Choroid plexus epithelial cell (primary cell): Measurements from ENCODE around the gene CUL7.
A peak's percentile ranks its signal among the peaks of the same experiment; 100 is the strongest.
"Not testable (repeated sequence)": the region's sequence is repeated elsewhere in the genome, so short reads cannot be mapped to it uniquely, and the experiment has no call there.

ENCODE experiments used
- DNase-seq: peaks from one replicate; pipeline ENCODE4 v3.0.0-alpha.2; 2010; ENCODE audit warnings: low read depth
- H3K4me3 ChIP-seq: 2 replicates; pipeline ENCODE4 v1.5.1; 2011; ENCODE audit warnings: low read depth, mild to moderate bottlenecking, control low read depth, low read length, moderate library complexity
- TF ChIP-seq, protein P1 (sequence below): conservative IDR thresholded peaks from 2 replicates; pipeline ENCODE4 v1.5.1; 2011; ENCODE audit warnings: low read depth, mild to moderate bottlenecking, control low read depth, inconsistent platforms, low read length, moderate library complexity

CUL7 gene

DNA sequence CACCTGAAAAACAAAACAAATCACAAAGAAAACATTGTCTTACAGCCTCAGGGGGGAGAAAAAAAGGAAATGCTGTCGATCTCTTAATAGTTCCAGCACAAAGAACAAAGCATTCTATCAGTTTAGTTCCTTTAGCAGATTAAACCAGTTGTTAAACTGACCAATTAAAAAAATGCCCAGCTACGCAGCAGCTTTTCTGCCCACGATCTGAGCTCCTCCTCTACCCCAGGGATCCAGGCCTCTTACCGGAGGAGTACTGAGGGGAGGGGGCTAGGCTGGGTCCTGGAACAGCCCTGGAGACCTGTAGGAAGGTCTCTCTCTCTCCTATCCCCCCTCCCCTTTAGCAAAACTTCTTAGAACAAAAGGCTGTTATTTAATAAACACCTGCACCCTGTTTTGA is 35.8 kb upstream of the CUL7 start:
- no peak for DNase-seq
- TF ChIP-seq, protein P1, sequence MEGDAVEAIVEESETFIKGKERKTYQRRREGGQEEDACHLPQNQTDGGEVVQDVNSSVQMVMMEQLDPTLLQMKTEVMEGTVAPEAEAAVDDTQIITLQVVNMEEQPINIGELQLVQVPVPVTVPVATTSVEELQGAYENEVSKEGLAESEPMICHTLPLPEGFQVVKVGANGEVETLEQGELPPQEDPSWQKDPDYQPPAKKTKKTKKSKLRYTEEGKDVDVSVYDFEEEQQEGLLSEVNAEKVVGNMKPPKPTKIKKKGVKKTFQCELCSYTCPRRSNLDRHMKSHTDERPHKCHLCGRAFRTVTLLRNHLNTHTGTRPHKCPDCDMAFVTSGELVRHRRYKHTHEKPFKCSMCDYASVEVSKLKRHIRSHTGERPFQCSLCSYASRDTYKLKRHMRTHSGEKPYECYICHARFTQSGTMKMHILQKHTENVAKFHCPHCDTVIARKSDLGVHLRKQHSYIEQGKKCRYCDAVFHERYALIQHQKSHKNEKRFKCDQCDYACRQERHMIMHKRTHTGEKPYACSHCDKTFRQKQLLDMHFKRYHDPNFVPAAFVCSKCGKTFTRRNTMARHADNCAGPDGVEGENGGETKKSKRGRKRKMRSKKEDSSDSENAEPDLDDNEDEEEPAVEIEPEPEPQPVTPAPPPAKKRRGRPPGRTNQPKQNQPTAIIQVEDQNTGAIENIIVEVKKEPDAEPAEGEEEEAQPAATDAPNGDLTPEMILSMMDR, result no peak
- no peak overlapping the region for H3K4me3 ChIP-seq

DNA sequence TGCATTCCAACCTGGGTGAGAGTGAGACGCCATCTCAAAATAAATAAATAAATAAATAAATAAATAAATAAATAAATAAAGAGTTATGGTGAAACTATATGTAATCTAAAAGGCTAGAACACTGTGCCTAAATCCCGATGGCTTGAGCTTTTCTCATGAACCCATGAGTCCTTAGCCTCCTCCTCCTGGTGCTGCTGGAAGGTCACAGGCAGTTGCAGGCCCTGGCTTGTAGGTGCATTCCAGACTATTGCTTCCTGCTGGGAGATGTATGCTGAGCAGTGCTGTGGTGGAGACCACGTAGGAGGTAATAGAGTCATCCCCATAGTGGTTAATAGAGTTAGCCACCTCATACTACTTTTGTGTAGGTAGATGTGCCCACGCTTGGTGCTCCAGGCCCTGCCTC is 35.0 kb upstream of the CUL7 start:
- DNase-seq, result peak; percentile 84
- H3K4me3 ChIP-seq, result no peak overlapping the region
- TF ChIP-seq, protein P1, result no peak

DNA sequence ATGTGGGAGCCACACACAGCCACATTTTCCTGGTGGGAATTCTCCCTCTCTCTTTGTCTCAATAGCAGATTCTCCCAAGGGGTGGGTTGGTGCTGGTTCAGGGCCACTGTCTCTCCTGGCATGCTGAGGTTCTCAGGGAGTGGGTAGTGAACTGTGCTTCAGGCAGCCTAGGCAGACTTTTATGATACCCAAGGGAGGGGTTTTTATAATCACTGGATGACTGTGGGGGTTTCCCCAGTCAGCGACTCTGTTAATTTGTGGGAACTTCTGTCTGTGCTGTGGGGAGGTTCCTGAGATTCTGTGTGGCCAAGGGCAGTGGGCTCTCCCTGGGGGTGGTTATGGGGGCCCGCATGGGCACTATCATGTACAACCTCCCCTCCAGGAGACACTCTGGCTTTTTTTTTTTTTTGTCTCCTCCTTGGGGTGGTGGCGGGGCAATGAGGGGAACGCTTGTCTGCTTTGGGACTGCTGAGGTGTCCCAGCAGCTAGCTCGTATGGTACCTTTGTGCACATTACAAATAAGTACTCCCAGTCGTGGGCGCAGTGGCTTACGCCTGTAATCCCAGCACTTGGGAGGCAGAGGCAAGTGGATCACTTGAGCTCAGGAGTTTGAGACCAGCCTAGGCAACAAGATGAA is 32.5 kb upstream of the CUL7 start:
- TF ChIP-seq, protein P1, result no peak
- DNase-seq, result no peak
- H3K4me3 ChIP-seq, result no peak overlapping the region

DNA sequence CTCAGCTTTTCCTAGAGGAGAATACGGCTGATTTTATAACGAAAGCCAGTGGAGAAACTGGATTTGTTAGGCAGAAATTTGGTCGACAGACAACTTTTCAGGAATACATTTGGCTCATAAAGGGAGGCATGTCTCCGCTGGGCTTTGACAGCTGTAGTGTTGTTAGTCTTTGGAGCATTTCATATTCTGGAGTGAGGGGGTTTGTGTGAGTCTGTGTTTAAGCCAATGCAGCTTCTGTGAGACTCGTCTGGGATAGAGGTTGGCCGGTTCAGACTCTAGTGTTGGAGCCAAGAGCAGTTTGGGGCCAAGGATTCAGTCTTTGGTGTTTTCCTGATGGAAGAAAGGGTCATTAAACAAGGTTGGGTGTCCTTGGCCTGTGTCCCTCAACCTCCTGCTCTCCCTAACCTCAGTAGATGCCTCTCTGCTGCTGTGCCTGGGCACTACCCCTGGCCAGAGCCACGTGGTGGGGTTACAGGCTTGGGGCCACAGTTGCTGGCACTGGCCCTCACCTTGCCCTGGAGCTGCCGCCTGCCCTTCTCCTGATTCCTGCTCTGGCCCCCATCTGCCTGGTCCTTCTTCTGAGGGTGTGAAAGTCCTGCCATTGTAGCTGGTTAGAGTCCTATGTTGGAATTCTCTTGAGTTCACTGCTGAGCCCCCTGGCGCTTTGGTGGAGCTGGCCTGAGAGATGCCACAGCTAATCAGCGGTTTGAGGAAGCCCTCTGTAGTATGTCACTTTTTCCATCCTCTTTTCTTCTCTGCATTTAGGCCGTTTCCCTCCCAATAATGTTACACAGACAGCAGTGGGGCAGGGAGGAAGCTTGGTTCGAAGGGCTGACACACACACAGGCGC is 29.4 kb upstream of the CUL7 start:
- no peak overlapping the region for H3K4me3 ChIP-seq
- TF ChIP-seq, protein P1, result no peak
- DNase-seq, result no peak

DNA sequence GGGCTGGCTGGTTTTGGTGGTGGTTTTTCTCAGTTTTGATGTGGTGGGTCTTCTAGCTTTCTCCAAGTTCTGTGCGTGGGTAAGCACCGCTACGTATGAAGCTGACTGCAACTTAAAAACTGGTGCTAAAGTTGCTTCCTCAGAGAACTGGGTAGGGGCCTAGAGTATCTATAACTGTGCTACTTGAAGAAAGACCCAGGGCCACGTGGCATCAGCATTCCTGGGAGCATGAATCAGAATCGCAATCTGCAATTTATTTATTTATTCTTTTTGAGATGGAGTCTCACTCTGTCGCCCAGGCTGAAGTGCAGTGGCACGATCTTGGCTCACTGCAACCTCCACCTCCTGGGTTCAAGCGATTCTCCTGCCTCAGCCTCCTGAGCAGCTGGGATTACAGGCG is 28.3 kb upstream of the CUL7 start:
- not testable (repeated sequence) for H3K4me3 ChIP-seq
- peak; percentile 66 for DNase-seq

DNA sequence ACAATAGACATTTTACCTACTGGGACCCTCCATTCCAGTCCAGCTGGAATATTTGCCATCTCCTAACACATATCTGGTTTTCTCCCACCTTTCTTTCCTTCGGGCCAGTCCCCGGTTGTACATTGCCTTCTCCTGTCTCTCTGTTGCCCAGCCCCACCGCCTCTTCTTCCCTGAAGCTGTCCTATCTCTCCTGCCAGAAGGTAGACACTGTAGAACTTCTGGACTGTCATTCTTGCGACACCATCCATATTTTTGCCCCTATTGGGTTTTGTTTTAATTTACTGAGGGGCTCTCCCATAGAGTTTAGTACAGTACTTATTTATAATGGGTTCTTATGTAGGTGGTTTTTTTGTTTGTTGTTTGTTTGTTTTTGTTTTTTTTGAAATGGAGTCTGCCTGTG is 27.4 kb upstream of the CUL7 start:
- TF ChIP-seq, protein P1, result no peak
- DNase-seq, result no peak
- no peak overlapping the region for H3K4me3 ChIP-seq

DNA sequence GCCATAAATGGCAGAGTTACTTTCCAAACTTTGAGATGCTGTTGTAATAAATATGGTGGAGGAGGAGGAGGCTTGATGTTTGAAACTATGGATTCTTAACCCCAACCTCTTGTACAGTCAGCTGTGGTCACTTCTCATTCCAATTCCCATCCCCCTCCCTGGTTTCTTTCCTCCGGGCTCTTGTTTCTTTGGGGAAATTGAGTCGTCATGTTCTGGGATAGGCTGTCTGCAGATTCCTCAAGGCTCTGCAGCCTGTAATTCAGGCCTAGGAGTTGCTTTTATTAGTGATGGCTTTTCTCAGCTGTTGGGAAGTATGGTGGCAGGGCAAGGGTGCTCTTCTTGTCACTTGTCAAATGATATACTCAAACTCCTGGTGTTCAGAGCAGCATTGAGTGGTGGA is 25.0 kb upstream of the CUL7 start:
- DNase-seq, result peak; percentile 84
- peak overlapping the region; percentile 94 for H3K4me3 ChIP-seq
- TF ChIP-seq, protein P1, result no peak
